ENCODE results near the gene PEX1.

DNA sequence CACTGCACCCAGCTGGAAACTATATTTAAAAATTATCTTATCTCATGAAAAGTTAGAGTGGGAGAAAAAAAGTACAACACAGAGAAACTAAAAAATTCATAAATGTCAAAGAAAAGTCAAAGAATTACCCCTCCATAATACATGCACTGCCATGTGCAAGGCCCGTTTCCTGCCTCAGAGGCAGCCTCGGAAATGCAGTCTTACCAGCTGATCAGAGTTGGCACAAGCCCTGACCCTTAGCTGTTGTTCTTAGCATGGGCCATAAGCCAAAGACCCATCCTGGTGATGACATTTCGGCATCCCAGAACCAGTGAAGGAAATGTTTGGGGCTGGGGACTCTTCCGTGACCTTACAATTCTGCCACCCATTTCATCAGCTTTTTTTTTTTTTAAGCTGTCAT lies 21.9 kb upstream of the PEX1 start:
- TF ChIP-seq GATA3 (IDR thresholded peaks at IDR 0.05; ENCODE audit: low read depth, low read length) = no peak
- no peak for TF ChIP-seq GATA2 (IDR thresholded peaks at IDR 0.05; ENCODE audit: low read depth, low read length)

All from SH-SY5Y (cell line).